Activated CD8-positive, alpha-beta memory T cell treated with anti-CD3 and anti-CD28 coated beads for 4 hours (primary cell): ENCODE measurements around the gene FEV.

Experiments used
- DNase-seq, 2 donors: peaks; one replicate each; pipeline ENCODE4 v3.0.0-alpha.2; 2020; ENCODE audit warnings: low read depth in 2 of 2

The FEV gene

DNA sequence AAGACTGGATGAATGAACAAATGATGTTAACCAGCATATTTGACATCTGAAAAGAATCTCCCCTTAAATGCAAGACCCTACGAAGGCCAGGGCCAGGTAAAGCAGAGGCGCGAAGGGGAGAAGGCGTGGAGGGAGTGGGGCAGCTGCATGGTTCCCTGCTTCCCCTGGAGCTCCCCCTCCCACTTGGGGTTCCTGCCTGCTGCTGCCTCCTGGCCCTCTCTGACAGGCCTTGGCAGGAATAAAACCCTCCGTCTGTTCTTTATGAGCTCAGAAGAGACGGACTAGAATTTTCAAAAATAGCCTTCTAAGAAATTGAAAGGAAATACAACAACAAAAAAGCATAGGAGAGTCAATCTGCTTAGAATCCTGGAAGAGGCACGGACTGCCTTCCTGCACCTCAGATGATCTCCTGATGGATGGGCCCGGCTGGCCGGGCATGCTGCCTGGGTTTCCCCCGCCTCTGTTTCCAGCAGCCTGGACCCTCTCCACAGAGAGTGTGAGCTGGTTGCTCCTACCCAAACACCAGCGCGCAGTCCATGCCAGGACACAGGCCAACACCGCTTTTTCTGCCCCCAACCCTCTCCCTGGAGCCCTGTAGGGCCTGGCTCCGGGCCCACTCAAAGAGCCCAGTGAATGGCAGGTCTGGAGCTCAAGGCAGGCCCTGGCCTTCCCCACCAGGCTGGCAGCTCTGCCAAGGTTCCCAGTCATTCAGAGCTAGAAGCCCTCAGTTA lies 32.4 kb upstream of the FEV start:
- DNase-seq, result no peak

DNA sequence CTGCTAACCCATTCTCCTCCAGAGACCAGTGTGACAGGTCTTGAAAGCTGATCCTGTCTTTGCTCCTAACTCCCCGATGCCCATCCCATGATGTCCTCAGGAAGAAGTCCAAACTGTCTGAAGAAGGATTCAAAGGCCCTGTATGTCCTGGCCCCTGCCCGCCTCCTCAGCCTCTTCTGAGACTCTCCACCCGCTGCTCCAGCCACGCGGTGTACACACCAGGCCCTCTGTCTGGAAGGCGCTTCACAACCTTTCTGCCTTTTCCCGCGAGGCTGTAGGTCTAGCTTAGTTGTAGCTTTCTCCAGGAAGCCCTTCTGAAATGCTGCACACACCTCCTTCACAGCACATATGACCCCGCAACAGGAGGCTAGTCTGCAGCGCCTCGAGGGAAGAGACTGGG lies 31.7 kb upstream of the FEV start:
- no peak for DNase-seq

DNA sequence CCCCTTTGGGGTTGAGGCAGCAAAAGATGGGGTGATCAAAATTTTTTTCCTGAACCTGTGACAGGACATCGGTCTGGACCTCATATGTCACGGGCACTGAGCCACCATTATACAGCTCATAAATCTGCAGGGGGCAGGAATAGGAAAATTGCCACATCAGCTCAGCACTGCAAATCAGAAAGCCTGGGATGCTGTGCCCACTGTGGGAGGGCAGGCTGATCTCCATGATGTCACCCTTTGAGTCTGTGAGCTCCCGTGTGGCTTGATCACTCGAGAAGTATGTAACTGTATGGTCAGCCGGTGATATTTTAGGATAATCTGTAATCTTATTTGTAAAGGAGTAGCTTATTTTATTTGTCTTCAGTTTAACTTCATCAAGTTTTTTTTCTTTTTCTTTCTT lies 25.9 kb upstream of the FEV start:
- no peak for DNase-seq

DNA sequence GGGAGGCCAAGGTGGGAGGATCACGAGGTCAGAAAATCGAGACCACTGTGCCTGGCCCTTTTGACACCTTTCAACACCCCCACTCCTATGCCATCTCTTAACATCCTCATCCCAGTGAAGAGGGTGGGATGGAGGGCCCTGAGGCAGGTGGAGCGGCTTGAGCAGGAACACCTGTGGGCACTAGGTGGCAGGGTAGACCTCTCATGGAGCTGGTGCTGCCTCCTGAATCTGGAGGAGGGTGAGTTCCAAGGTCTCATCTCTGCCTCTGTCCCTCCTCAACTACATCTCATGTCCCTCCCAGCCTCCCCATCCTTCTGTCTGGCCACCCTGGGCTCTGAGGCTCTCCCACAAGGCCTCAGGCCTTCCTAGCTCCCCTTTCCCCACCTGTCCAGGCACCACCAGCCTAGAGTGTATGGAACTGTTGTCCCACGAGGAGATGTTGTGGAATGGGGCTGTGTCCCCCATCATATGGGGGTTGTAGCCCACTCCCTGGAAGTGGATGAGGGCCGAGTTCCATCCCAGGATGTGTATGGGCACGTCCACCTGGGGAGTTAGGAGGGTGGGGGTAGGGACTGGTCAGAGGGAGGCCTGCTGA lies 25.3 kb upstream of the FEV start:
- no peak for DNase-seq

DNA sequence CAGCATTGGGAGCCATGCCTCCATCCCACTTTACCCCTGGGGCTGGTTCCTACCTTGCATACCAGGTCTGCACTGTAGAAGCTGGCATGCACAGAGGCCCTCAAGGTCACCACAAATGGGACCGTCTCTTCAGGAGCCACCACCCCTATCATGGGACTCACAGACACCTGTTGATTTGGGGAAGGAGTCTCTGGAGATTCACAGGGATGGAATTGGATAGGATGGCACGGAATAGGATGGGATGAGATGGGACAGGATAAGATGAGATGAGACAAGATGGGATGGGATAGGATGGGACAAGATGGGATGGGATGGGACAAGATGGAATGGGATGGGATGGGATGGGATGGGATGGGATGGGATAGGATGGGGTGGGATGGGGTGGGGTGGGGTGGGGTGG lies 24.3 kb upstream of the FEV start:
- no peak for DNase-seq

DNA sequence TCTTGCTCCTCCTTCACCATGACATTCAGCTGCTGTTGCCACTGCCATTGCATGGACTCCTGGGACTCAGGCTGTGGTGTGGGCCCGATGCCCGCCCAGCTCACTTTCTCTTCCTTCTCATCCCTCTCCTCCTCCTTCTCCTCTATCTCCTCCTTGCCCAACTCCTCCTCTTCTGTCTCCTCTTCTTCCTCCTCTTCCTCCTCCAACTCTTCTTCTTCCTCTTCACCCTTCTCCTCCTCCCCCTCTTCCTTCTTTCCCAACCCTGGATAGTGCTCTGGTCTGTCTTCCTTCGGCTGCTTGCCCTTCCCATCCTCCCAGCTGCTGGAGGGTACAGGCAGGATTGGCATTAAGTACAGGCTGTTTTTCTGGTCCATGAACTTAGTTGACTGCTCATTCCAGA lies 19.0 kb upstream of the FEV start:
- DNase-seq, result no peak

DNA sequence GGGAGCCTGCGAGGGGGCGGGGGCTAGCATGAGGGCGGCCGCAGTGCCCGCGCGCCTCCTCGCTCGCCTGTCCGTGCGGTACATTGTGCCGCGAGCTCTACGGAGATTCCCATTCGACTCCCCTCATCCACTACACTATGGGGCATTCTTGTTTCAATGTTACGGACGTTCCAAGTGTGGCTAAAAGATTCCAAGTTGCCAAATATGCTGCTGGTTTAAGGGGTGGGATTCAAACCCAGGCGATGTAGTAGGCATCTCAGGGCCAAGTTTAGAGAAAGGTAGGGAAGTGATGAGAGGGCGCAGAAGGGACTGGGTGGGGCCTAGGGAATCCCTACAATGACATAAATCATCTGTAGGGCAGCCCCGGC lies 18.3 kb upstream of the FEV start:
- DNase-seq, result no peak

DNA sequence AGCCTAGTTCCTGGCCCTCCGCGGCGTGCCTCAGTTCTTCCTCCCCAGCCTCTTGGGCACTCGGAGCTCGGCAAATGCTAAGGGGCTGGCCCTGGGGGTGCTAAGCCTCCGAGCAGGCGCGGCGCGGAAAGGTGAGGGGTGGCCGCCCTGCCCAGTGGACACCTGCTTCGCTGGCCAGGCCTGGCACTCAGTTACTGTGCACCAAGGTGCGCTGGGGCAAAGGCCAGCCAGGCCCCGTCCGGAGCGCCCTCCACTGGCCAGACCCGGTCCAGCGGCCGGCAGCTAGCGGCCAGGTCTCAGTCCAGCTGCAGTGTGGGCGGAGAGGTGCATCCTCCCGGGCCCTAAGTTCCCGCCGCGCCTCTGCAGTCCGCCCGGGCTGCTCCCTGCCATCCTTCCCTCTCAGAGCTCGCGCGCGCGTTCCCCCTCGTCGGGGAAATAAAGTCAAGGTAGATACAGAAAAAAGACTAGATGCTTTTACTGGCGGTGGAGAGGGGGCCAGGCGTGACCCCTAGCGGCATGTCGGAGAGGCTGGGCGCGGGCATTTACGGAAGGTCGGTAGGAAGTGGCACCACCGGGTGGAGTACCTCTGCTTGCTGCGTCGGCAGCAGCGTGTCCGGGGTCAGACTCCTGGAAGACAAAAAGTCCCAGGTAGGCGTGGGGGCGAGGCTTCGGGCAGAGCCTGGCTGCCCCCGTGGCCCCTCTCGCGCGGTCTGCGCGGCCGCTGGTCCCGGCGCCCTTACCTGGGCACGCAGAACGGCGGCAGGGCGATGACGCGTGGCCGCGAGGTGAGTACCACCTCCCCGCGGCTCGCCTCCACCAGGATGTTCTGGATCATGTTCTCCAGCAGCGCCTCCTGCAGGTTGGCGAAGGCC lies 17.6 kb upstream of the FEV start:
- no peak for DNase-seq

DNA sequence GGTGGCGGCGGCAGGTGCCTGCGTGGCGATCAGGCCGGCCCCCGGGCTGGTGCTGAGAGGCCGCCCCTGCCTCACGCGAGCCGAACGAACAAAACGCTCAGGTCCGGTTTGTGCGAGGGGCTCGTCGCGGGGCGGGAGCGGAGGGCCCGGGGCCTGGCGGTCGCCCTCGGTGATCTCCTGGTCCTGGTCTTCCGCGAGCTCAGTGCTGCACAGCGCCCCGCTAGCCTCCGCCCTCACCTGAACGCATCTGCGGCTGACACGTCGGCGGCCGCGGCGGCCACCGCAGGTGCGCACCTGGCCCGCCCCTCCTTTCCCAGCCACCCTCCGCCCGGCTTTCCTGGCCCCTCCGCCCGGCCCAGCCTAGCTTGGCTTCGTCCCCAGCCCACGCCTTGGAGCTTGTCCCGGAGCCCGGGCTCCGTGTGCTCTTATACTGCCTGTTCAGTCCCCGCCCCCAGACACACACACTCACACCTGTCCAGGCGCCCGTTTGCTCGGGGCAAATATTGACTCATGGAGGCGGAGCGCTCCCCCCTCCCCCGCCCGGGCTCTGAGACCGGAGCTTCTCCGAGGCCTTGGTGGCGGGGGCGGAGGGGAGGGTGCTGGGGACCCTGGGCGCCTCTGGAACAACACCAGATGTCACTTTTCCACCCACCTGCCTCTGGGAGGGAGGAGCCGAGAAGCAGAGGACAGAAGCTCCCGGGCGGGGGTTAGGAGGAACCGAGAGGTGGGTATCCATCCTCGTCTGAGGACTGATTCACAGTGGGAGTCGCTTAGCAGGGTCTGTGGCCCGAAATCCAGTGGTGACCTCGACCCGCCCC lies 16.8 kb upstream of the FEV start:
- DNase-seq, result peak; percentile 29 to 48

DNA sequence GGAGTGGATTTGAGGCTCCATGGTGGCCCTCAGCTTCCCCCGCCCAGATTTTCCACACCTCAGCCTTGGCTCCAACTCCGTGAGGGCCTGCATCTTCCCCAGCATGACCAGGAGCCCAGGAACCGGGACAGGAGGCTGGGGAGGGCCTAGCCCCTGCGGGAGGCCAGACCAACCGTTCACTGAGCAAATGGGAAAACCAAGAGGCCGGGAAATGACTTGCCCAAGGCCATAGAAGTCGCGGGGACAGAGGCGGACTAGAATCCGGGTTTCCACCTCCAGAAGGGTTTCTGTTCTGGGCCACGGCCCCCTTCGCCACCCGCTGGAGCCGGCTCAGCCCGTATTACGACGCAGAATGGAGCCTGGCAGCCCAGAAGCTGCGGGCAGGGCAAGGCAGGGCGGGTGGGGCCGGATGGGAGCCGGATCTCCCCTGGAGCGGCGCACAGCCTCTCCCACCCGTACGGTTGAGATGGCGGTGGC lies 16.2 kb upstream of the FEV start:
- no peak for DNase-seq

DNA sequence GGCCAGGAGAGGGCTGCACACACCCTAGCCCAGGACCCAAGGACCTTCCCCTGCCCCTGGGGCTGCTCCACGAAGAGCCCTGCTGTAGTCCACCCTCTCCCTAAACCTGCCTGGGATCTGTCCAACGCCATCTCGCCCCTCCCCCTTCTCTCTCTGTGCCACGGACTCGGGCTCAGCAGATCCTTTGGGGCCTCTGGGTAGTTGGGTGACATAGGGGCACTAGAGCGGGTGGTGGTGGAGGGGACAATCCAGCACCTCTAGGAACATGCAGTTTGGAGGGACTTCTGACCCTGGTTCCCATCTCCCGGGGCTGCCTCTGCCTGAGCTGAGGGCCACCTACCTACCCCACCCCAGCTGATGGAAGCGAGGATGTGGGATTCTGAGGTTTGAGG lies 15.6 kb upstream of the FEV start:
- DNase-seq, result no peak

DNA sequence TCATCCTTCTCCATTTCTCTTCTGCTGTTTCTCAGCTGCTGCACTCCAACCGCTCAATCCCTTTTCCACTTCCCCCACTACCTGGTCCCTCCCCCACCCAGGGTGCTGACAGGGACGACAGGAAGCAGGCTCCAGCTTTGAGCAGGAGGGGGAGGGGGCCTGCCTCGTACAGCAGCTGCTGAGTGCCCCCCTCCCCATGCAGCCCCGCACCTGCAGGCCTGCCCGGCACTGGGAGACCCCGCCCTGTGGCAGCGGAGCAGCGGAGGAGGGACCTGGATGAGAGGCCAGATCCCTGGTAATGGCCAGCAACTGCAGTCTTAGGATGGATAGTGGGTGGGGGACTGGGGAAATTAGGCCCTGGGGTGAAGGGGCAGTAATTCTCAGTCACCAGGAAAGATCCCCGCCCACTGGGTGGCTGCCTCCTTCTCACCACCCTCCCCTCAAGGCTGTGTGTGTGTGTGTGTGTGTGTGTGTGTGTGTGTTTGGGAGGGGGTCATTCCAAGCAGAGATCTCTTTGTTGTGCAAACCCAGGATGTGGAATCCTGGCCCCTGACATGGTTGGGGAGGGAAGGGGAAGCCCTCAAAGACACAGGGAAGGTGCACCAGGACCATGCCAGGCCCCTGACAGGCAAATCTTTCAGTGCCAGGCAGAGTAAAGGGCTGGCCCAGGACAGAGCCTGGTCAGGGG lies 15.0 kb upstream of the FEV start:
- no peak for DNase-seq

DNA sequence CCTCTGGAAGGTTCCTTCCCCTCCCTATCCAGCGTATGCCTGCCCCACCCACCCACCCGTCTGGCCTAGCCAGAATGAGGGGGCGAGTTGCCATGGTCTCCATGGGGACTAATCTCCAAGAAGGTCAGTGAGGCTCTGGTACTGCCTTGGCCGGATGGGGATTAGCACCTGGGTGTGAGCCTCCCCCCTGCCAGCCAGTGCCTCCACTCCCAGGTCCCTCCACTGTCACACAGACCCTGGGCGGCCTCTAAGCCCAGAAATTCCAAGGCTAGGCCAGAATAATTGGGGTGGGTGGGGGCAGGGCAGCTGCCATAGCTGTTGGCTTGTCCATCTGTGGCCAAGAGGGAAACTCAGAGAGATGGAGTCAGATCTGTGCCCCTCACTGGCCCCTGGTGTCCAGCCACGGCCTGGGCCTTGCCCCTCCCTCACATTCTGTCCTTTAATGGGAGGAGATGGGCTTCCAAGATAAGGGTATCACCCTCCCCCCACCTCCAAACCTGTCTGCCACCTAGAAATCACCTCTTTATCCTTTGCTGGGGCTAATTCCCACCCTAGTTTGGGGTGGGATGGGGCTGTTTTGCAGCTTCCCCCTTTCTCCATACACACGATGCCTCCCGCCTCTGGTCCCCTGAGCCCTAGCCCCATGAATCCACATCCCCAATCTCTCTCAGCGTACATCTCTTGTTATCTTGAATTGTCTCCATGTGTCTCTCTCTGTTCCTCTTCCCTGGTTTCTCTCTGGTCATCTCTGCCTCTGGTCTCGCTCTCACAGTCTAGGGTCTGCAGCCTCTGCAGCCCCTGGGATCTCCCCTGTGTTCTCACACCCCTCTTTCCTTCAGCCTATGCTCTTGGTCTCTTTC lies 14.3 kb upstream of the FEV start:
- DNase-seq, result no peak

DNA sequence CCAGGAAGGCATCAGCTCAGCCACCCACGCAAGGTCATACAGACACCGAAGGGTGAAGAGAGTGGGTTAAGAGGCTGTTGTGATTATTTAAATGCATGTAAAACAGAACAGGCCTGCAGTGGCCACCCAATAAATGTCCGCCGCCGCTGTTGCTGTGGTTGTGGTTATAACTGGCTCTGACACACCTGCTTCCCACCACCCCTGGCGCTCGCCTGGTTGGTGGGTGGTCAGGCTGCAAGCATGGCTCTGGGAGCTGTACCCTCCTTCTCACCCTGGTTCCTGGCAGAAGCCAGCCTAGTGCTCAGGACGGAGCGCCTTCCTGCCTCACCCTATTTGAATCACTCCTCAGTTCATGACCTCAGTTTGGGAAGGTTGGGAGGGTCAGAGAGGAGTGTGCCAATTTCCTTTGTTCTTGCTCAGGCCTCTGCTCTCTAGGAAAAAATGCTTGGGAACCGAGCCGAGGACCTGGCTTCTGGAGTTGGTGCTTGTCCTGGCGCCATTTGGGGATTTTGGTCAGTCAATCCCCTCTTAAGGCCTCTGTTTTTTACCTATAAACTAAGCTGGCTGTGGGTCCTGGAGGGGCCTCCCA lies 13.5 kb upstream of the FEV start:
- no peak for DNase-seq

DNA sequence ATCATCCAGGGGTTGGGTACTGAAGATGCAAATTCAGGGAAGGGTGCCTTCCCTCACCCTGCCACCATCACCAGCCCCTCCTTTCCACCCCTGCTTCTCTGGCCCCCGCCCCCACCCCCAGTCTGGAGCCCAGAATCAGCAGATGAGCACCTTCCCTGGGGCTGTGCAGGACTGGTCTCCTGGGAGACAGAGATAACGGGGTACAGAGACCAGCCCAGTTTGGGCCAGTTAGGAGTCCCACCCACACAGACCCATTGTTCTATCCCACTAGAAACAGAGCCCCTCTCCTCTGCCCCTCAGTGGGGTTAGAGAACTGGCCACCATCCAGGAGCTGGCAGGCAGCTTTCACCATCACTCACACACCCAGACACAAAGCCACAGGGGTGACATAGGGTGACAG lies 12.7 kb upstream of the FEV start:
- DNase-seq, result no peak

DNA sequence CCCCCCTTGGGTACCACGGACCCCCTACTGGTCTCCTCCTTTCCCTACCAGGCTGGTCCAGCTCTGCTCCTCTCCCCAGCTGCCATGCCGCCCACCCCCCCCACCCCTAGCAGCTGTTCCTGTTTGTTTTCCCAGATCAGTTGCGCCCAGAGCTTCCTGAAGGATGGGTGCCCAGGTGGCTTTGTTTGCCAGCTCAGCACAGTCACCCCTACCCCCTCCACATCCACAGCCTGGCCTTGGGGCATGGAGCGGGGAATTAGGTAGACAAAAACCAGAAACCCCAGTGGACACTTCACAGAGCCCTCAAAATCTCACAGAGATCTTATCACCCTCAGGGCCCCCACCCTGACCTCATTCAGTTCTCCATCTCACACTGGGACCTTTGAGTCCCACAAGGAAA lies 12.0 kb upstream of the FEV start:
- no peak for DNase-seq

DNA sequence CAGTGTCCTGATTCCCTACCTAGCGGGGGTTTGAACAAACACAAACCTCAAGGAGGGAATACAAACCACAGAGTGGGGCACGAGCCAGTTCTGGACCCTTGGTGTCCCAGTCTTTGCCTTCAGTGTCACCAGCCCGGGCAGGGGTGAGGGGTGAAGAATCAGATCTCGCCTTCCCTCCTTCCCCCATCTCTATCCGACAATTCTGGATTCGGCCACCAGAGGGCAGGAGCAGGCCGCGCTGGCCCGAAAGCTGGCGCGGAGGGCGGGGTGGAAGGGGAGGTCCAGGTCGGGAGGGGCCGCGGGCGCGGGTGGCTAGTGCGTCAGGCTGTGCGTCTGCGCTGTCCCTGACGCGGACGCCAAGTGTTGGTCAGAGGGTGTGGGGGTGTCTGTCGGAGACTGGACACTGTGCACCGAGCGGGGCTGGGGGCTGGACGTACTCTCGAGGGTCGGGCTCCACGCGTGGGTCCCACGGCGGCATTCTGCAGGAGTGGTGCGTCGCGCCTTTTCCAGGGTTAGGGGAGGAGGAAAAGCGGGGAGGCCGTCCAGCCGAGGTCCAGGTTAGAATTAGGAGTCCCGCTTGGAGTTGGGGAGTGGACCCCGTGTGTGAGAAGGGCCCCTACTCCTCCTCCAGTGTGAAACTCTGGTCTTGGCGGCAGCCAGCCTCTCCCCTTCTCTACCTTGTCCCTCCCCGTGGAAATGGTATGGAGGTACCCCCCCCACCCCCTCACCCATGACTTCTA lies 11.2 kb upstream of the FEV start:
- peak; percentile 44 to 54 for DNase-seq

DNA sequence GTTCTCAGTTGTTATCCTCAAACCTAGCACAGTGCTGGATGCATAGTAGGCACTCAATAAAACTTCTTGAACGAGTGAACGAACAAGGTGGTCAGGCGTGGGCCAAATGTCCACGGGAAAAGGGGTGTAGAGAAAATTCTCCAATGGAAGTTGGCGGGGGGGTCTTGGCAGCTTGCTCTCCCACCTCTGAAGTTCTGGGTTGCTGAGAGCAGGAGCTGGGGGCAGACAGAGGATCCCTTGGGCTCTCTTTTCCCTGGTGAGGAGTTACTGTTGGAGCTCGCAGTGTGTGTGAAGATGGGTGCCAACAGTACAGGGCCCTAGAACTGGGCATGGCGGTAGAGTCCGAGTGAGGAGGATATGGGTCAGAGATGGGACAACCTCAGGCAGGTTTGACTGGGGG lies 10.6 kb upstream of the FEV start:
- no peak for DNase-seq
